Natural killer cell (primary cell): Measurements from ENCODE around the gene RGN. TPM values are rescaled to one million over a fixed set of nuclear protein-coding genes. Genes with fewer than 3 reads are reported as not detected.

Source experiments
- ATAC-seq, 3 donors: fragments of 150-1000 bp in 2 of 3; fragments of 200-7000 bp in 1 of 3; cut with Tn5 transposase; 1 replicate in 1 of 3; 2 replicates in 2 of 3; pipeline ENCODE4 v1.10.0; 2021; ENCODE audit warnings: mild to moderate bottlenecking in 2 of 3, moderate library complexity in 2 of 3
- DNase-seq, 2 donors: peaks; one replicate each; pipeline versions ENCODE4 v3.0.0 to v3.0.0-alpha.2; 2013 to 2021; ENCODE audit warnings: mixed read lengths in 1 of 2
- H3K27ac ChIP-seq: one replicate; pipeline ENCODE4 v1.5.1; 2013; ENCODE audit warnings: mild to moderate bottlenecking, low read length
- H3K27me3 ChIP-seq: one replicate; pipeline ENCODE4 v1.6.1; 2013; ENCODE audit warnings: low read length; ENCODE audit not compliant: control insufficient read depth, insufficient read depth
- H3K36me3 ChIP-seq: one replicate; pipeline ENCODE4 v1.6.1; 2013; ENCODE audit warnings: low read length; ENCODE audit not compliant: control insufficient read depth, insufficient read depth
- H3K4me1 ChIP-seq: one replicate; pipeline ENCODE4 v1.6.1; 2013; ENCODE audit warnings: low read length; ENCODE audit not compliant: control insufficient read depth, insufficient read depth
- H3K4me3 ChIP-seq: one replicate; pipeline ENCODE4 v1.5.1; 2013; ENCODE audit warnings: low read length
- H3K9me3 ChIP-seq: one replicate; pipeline ENCODE4 v1.6.1; 2013; ENCODE audit warnings: low read length; ENCODE audit not compliant: control insufficient read depth, insufficient read depth
- H3K27ac Mint-ChIP-seq, 2 donors: one replicate each; pipeline ENCODE4 v1.8.0; 2022; ENCODE audit warnings: mild to moderate bottlenecking in 2 of 2, mixed read lengths in 2 of 2, moderate library complexity in 1 of 2
- H3K27me3 Mint-ChIP-seq, 2 donors: one replicate each; pipeline ENCODE4 v1.8.0; 2022; ENCODE audit warnings: low read depth in 2 of 2, mixed read lengths in 2 of 2
- H3K36me3 Mint-ChIP-seq: one replicate; pipeline ENCODE4 v1.8.0; 2022; ENCODE audit warnings: mixed read lengths
- H3K4me1 Mint-ChIP-seq, 2 donors: one replicate each; pipeline ENCODE4 v1.8.0; 2022; ENCODE audit warnings: mixed read lengths in 2 of 2
- H3K4me3 Mint-ChIP-seq: one replicate; pipeline ENCODE4 v1.8.0; 2022; ENCODE audit warnings: mild to moderate bottlenecking, moderate library complexity, mixed read lengths
- H3K9me3 Mint-ChIP-seq, 2 donors: one replicate each; pipeline ENCODE4 v1.8.0; 2022; ENCODE audit warnings: mixed read lengths in 2 of 2
- WGBS: methylation state at CpG from one replicate; pipeline ENCODE4 v1.1.7; 2013; ENCODE audit warnings: missing lambda C conversion rate; ENCODE audit not compliant: insufficient coverage; 5-methylcytosine and 5-hydroxymethylcytosine counted together
- intact Hi-C: fragments of 100-400 bp; cut with micrococcal nuclease; formaldehyde crosslinking; loops from one replicate; pipeline ENCODE4 v1.14.2; 2022
- total RNA-seq, 4 donors: library from RNA; stranded (reverse); fragments of 120-200 nt in 1 of 4; gene quantifications; one replicate each; pipeline versions ENCODE4 v1.2.3 to v1.2.4, GENCODE V29; 2013 to 2022
- TF ChIP-seq, protein P1 (sequence below): fragments of 200-600 bp; IDR thresholded peaks from one replicate; pipeline ENCODE4 v1.8.0; 2022; ENCODE audit warnings: antibody characterized with exemption

RGN gene
- total RNA-seq, 3 donors from 2014 or later (not counting 1 experiment from before 2014, with no cell fraction given): not detected

DNA sequence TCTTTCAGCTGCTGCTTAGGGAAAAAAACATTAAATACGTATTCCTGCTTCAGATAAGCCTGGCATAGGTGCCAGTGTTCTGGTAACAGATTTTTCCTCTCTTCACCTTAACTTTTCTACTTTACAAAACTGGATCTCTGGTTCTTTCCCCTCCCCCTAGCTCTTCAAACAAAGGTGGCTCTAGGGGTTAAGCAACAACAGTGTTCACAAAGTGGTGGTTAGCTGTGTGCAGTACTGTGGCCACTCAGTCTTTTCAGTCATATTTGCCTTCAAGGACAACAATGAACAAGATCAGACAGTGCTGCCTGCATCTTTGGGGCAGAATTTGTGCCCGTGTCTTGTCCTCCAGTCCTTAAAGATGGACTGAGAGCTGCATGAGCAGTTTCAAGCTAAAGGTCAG lies 15.1 kb upstream of the RGN start:
- ATAC-seq (no peak), DNase-seq (no peak)
- intact Hi-C loops: no loop called here
- no peaks in the 10 kb centered on the region for H3K36me3 ChIP-seq
- Mint-ChIP-seq H3K4me3 (no peak overlapping the region), H3K27ac (no peak overlapping the region), H3K27me3 (peaks cover 0 to 6% of the 10 kb centered on the region in 2 donors), H3K4me1 (no peaks in the 10 kb centered on the region), H3K9me3 (no peaks in the 10 kb centered on the region), H3K36me3 (no peaks in the 10 kb centered on the region)
- H3K27ac ChIP-seq: no peak overlapping the region
- TF ChIP-seq, protein P1, sequence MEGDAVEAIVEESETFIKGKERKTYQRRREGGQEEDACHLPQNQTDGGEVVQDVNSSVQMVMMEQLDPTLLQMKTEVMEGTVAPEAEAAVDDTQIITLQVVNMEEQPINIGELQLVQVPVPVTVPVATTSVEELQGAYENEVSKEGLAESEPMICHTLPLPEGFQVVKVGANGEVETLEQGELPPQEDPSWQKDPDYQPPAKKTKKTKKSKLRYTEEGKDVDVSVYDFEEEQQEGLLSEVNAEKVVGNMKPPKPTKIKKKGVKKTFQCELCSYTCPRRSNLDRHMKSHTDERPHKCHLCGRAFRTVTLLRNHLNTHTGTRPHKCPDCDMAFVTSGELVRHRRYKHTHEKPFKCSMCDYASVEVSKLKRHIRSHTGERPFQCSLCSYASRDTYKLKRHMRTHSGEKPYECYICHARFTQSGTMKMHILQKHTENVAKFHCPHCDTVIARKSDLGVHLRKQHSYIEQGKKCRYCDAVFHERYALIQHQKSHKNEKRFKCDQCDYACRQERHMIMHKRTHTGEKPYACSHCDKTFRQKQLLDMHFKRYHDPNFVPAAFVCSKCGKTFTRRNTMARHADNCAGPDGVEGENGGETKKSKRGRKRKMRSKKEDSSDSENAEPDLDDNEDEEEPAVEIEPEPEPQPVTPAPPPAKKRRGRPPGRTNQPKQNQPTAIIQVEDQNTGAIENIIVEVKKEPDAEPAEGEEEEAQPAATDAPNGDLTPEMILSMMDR: no peak
- no peaks in the 10 kb centered on the region for H3K9me3 ChIP-seq
- no peaks in the 10 kb centered on the region for H3K27me3 ChIP-seq
- H3K4me1 ChIP-seq: no peaks in the 10 kb centered on the region
- H3K4me3 ChIP-seq: no peak overlapping the region
- WGBS: 96% methylated on average over 2 of the region's 2 CpGs

DNA sequence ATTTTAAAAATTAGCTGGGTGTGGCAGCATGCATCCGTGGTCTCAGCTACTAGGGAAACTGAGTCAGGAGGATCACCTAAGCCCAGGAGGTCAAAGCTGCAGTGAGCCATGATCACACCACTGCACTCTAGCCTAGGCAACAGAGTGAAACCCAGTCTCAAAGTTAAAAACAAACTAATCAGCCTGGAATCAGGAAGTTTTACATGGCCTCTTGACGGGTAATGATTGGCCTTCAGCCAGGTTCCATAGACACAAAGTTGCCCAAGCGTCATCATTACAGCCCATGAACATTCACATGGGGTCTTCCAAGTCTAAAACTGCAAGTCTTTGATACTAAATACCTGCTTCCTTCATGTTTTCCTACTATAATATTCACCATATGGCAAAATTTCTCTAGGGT lies 10.0 kb upstream of the RGN start:
- Histone ChIP-seq H3K27me3 (no peaks in the 10 kb centered on the region), H3K9me3 (no peaks in the 10 kb centered on the region), H3K4me3 (no peak overlapping the region), H3K4me1 (no peaks in the 10 kb centered on the region), H3K27ac (no peak overlapping the region), H3K36me3 (no peaks in the 10 kb centered on the region)
- Mint-ChIP-seq H3K27ac (no peak overlapping the region), H3K27me3 (peaks cover 4 to 14% of the 10 kb centered on the region in 2 donors), H3K36me3 (no peaks in the 10 kb centered on the region), H3K4me3 (no peak overlapping the region), H3K9me3 (no peaks in the 10 kb centered on the region), H3K4me1 (no peaks in the 10 kb centered on the region)
- TF ChIP-seq, protein P1: no peak
- DNase-seq (no peak), ATAC-seq (no peak)
- 87% methylated on average over 3 of the region's 3 CpGs for WGBS
- intact Hi-C loops: no loop called here

DNA sequence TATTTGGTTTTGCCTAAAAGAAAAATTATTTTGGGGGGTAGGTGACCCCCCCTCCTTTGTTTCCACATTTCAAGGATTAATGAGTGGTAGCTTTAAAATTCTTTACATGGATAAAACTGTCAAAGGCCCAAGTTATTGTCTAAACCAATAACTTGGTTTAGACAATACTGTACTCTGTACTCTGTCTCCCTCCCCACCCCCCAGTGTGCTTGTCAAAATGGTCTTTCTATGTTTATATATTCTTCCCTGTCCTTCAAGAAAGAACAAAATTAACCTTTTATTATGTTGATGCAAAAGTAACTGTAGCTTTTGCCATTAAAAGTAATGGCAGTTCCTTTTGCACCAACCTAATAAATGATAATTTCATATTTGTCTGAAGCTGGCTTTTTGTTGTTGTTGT lies 9.5 kb upstream of the RGN start:
- no peaks in the 10 kb centered on the region for H3K4me1 Mint-ChIP-seq
- H3K4me3 ChIP-seq: no peak overlapping the region
- H3K9me3 Mint-ChIP-seq: no peaks in the 10 kb centered on the region
- no peaks in the 10 kb centered on the region for H3K27me3 ChIP-seq
- H3K36me3 Mint-ChIP-seq: no peaks in the 10 kb centered on the region
- no peak overlapping the region for H3K27ac ChIP-seq
- no peaks in the 10 kb centered on the region for H3K36me3 ChIP-seq
- no peaks in the 10 kb centered on the region for H3K4me1 ChIP-seq
- intact Hi-C loops: no loop called here
- TF ChIP-seq, protein P1: no peak
- no peak overlapping the region for H3K27ac Mint-ChIP-seq
- DNase-seq (no peak), ATAC-seq (no peak)
- no peaks in the 10 kb centered on the region for H3K9me3 ChIP-seq
- no peak overlapping the region for H3K4me3 Mint-ChIP-seq
- H3K27me3 Mint-ChIP-seq: peaks cover 4 to 14% of the 10 kb centered on the region in 2 donors

DNA sequence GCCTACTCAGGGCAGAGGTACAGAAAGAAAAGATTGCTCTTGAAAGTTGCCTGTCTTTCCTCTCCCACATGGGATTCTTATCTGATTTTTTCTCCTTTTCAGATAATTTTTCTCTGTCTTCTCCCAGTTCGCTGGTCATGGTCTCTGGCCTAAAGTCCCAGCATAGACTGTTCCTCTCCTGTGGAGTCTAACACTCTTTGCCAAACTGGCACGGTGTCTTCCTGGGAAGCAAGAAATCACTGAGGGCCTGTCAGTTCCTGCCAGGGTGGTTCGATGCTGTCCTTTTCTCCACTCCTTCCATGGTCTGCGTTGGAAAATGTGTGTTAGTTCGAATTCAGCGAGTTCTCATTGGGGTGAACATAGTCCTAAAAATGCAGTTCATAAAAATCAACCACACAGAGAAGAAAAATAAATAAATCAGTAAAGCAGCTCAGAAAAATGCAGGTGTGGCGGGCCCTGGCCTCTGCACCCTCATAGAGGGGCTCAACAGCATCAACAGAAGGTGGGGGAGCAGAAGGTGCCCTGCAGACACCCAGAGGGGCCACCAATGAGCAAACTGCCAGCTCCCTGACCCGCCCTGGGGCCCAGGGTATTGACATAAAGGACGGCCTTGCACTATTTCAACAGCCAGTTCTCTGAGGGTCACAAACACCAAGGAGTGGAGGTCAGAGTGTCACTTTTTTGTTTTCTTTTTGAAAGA lies 2.1 kb downstream of the RGN start:
- Histone ChIP-seq H3K4me1 (no peaks in the 10 kb centered on the region), H3K4me3 (no peak overlapping the region), H3K9me3 (no peaks in the 10 kb centered on the region), H3K36me3 (no peaks in the 10 kb centered on the region), H3K27ac (no peak overlapping the region), H3K27me3 (no peaks in the 10 kb centered on the region)
- no peak for DNase-seq
- Mint-ChIP-seq H3K27ac (no peak overlapping the region), H3K4me1 (no peaks in the 10 kb centered on the region), H3K27me3 (peaks cover 0 to 9% of the 10 kb centered on the region in 2 donors), H3K4me3 (no peak overlapping the region), H3K9me3 (no peaks in the 10 kb centered on the region), H3K36me3 (no peaks in the 10 kb centered on the region)
- TF ChIP-seq, protein P1: no peak
- intact Hi-C loops: no loop called here
- ATAC-seq: no peak
- 84% methylated on average over 6 of the region's 9 CpGs for WGBS
